Testis (tissue), 2 donors: Measurements from ENCODE around the gene CRTC2.

ENCODE experiments used
- POLR2A ChIP-seq: fragments of 450-650 bp; IDR thresholded peaks from one replicate; pipeline ENCODE4 v1.6.1; 2017; ENCODE audit warnings: antibody characterized with exemption, mild to moderate bottlenecking, moderate library complexity
- TF ChIP-seq, protein P1 (sequence below), 3 experiments: fragments of 450-650 bp in 2 of 3; fragments of 200-600 bp in 1 of 3; sonication (generic) in 1 of 3; IDR thresholded peaks; one replicate each; pipeline ENCODE4 v1.5.1; 2016 to 2019; ENCODE audit warnings: antibody characterized with exemption in 3 of 3, mild to moderate bottlenecking in 2 of 3, moderate library complexity in 1 of 3

DNA sequence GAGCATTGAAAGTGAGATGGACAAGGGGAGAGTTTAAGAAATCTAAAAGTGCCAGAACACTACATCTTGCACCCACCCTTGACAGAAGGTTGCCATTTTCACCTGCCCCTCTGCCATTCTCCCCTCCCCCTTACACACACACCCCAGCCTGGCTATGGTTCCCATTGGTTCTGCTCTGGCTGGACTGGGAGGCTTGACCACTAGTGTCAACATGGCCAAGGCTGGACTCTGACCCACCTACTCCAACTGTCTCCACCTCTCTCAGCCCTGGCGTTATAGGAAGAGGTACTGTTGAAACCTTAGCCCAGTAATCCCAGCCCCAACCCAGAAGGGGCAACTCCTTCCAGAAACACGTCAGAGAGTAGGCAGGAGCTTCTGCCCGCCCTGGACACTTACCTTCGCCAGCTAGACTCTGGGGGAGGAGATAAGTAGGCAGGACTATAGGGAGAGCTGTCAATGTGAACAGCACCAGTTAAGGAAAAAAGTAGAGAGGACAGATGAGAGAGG lies 4.5 kb downstream of the CRTC2 start:
- TF ChIP-seq POLR2A: no peak
- TF ChIP-seq, protein P1, sequence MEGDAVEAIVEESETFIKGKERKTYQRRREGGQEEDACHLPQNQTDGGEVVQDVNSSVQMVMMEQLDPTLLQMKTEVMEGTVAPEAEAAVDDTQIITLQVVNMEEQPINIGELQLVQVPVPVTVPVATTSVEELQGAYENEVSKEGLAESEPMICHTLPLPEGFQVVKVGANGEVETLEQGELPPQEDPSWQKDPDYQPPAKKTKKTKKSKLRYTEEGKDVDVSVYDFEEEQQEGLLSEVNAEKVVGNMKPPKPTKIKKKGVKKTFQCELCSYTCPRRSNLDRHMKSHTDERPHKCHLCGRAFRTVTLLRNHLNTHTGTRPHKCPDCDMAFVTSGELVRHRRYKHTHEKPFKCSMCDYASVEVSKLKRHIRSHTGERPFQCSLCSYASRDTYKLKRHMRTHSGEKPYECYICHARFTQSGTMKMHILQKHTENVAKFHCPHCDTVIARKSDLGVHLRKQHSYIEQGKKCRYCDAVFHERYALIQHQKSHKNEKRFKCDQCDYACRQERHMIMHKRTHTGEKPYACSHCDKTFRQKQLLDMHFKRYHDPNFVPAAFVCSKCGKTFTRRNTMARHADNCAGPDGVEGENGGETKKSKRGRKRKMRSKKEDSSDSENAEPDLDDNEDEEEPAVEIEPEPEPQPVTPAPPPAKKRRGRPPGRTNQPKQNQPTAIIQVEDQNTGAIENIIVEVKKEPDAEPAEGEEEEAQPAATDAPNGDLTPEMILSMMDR (IDR thresholded peaks at IDR 0.05): no peak
